HG02870 (cell line): ENCODE measurements around the gene LRRC15.

Experiments
- ATAC-seq: cut with Tn5 transposase; IDR thresholded peaks from one replicate; pipeline ENCODE4 v1.9.1; 2021; ENCODE audit warnings: mild to moderate bottlenecking, moderate library complexity; ENCODE audit not compliant: unreplicated experiment

The LRRC15 gene

DNA sequence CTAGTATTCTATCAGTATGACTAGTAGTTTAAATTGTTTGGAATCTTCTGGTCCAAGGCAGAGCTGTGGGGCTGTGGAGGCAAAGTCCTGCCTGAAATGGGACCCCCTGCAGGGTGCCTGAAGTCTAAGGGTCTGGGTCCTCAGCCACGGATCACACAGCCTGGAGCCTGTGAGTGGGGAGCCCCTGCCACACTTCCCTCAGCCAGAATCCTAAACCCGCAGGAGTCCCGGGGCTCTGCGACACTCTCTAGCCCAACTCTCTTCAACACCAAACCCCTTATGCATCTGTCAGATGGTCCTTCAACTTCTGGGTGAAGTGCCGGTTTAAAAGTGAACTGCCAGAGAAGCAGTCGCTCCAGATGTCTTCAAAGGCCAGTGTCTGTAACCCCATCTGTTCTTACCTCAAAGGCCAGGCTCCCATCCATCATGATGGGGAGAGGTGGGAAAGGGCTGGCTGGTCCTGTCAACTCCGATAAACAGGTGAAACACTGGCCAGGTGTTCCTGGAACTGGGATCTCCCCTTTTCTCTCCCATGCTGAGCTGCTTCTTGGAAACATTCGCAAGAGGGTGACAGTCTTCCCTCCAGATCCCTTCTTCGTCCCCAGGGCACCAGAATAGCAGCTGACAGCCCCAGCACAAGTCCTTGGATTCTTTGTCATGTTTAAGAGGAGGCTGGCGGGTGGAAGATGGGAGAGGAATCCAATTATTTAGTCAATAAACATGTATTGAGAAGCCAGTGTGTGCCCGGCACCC, 64.0 kb downstream of the LRRC15 start:
- ATAC-seq, result no peak
